ENCODE measurements around the gene UBE2Q2.
"Not testable (repeated sequence)": the region's sequence is repeated elsewhere in the genome, so short reads cannot be mapped to it uniquely, and the experiment has no call there.

UBE2Q2 gene

DNA sequence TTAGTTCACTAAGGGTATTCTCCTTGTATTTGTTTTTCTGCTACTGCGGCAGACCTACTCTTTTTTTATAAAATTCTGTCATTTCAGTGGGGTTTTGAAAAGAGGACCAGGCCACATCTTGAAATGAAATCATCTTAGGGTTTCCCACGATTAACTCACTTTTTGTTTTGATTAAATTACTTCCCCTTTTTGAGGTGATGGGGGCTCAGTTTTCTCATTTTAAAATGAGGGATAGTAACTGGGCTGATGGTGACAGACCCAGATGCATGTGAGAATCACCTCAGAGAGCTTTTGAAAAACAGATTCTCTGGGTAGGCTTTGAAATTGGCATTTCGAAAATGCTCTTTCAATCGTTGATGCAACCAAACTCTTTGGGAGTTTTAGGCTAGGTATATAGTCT, 24.2 kb downstream of the UBE2Q2 start:
- DNase-seq = no peak

DNA sequence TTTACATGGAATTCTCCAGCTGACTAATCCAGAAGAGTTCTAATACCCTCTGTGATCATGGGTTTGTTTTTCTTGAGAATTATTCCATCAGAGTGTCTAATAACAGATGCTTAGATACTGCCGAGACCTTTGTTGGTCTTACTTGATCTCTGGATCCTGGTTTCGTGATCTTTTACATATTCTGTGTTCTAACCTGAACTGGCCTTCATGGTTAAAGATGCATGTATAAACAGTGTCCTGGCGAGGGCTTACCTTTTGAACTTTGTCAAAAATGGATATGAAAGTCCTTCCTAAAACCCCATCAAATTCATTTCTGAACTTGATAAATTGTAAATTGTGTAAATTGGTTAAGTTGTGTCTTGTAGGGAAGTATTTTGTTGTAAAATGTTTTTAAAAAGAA, 24.8 kb downstream of the UBE2Q2 start:
- no peak for DNase-seq

DNA sequence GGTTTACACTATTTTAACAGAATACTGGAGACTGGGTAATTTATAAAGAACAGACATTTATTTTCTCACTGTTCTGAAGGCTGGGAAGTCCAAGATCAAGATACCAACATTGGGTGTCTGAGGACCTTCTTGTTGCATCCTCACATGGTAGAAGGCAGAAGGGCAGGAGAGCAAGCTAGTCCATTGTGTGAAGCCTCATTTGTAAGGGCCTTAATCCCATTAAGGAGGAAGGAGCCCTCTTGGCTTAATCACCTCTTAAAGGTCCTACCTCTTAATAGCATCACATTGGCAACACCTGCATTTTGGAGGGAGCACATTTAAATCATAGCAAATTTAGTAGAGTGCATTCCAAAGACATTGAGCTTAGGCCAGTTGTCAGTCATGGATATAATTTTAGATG, 26.2 kb downstream of the UBE2Q2 start:
- DNase-seq = no peak

DNA sequence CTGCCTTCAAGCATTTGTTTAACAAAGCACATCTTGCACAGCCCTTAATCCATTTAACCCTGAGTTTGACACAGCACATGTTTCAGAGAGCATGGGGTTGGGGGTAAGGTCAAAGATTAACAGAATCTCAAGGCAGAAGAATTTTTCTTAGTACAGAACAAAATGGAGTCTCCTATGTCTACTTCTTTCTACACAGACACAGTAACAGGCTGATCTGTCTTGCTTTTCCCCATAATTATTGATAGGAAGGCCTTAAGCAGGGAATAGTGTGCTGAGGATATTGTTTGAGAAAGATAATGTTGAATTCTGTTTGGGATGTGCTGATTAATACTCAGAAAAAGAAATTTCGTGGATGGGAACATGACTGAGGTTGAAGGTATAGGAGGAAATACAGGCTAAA, 28.3 kb downstream of the UBE2Q2 start:
- DNase-seq = not testable (repeated sequence)

GRCh38 chr15:75872403-75872990, 29.2 kb downstream of the UBE2Q2 start:
- no peak for DNase-seq

GRCh38 chr15:75884041-75884440, 40.8 kb downstream of the UBE2Q2 start:
- no peak for DNase-seq

DNA sequence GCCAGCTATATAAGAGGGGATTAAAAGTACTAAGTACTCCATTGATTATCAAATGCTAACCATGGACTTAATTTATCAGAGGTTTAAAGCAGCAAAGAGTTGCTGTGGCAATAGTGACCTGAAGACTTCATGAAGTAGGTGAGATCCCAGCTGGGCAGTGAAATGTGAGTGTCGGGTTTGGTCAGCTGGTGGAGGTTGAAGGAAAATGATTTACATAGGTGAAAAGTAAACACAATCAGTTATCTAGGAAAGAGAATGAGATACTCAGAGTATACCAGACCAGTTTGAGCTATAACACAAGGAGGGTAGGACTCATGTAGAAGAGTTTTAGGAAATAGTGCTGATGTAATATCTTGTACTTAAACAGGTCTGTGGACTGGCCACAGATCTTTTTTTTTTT, 43.9 kb downstream of the UBE2Q2 start:
- no peak for DNase-seq

GRCh38 chr15:75891895-75892294, 48.6 kb downstream of the UBE2Q2 start:
- peak; percentile 54 to 58 for DNase-seq

DNA sequence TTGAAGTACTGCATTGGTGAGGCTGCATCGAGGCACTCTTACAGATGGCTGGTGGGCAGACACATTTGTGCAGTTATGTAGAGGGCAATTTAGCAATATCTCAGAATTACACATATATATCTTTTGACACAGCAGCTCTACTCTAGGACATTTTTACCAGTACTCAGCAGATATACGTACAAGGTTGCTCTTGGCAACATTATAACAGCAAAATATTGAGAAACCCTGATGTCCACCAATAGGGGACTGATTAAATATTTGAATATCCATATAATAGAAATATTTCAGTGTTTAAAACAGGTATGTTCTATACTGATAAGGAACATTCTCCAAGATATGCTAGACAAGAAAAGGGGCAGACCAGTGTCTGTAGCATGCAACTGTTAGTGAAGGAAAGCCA, 52.5 kb downstream of the UBE2Q2 start:
- no peak for DNase-seq

- no peak for DNase-seq
Observed at GRCh38 chr15:75900577-75900976, 57.3 kb downstream of the UBE2Q2 start.

DNA sequence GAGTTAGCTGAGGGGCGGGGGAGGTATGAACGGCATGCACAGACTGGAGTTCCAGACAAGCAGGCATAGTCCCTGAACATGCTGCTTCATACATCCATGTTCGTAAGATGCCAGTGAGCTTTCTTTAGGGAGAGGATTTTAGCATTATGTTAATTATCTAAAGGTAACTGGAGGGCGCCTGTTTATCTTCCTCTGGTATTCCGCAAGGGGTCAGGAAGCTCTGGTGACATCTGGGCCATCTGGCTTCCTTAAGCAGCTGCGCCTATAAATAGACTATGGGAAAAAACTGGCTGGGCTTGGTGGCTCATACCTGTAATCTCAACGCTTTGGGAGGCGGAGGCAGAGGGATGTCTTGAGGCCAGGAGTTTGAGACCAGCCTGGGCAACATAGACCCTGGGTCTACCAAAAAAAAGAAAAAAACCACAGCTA, 58.9 kb downstream of the UBE2Q2 start:
- peak; percentile 81 to 87 for DNase-seq

- peak; percentile 84 to 86 for DNase-seq
Observed at GRCh38 chr15:75903331-75904239, 60.3 kb downstream of the UBE2Q2 start, which contains the start of gene FBXO22. TSS of gene FBXO22 (plus strand) at chr15:75903878. CDS start at chr15:75903964, 86 bp downstream.

DNA sequence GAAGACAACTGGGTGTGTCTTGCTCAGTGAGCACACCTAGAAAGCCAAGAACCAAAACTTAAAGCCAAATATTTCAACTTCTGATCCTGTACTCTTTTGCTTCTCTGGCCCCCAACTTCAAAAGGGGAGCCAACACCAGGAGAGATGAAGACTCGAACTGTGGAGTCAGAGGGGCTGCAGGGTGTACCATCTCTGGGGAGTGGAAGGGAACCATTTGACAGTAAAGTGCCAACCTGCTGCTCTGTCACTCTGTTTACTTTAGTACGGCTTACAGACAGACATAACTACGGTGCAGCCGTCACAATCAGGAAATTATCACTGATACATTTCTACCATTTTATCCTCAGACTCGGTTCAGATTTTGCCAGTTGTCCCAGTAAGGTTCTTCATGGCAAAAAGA, 62.0 kb downstream of the UBE2Q2 start:
- DNase-seq = no peak

- DNase-seq = not testable (repeated sequence)
Observed at GRCh38 chr15:75910355-75910754, 67.1 kb downstream of the UBE2Q2 start.

DNA sequence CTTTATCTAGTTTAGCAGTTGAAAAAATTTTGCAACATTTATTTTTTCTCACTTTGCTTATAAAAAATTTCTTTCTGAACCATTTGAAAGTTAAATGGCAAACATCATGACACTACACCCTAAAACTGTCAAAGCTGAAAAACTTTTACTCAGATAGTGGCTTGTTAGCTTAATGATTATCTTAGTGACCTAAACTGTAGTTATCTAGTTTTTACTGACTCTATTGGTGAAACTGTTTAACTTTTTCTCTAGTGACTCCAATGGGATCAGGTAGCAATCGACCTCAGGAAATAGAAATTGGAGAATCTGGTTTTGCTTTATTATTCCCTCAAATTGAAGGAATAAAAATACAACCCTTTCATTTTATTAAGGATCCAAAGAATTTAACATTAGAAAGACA, 73.7 kb downstream of the UBE2Q2 start:
- DNase-seq = no peak

GRCh38 chr15:75918135-75918534, 74.9 kb downstream of the UBE2Q2 start:
- no peak for DNase-seq

DNA sequence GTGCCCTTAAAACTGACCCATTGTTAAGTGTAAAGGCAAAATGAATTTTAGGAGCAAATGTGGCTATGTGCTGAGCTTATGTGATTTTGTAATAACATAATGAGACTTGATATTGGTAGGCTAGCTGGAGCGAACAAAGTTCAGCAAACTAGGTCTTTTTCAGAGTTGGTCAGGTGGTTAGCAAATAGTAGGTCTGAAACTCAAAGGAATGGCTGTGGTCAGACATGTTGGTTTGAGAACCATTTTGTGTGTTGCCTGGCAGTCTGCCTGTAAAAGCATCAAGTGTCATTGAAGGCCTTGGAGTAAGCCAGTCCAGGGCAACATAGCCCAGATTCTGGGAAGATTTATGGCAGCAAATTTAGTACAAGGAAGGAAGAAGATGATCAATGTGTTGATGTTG, 76.8 kb downstream of the UBE2Q2 start:
- DNase-seq = no peak

GRCh38 chr15:75921732-75922703, 78.8 kb downstream of the UBE2Q2 start:
- peak; percentile 66 to 77 for DNase-seq

GRCh38 chr15:75923756-75924155, 80.5 kb downstream of the UBE2Q2 start:
- no peak for DNase-seq

- DNase-seq = no peak
Observed at GRCh38 chr15:75924576-75924975, 81.3 kb downstream of the UBE2Q2 start.

GRCh38 chr15:75925440-75925839, 82.2 kb downstream of the UBE2Q2 start:
- DNase-seq = no peak

DNA sequence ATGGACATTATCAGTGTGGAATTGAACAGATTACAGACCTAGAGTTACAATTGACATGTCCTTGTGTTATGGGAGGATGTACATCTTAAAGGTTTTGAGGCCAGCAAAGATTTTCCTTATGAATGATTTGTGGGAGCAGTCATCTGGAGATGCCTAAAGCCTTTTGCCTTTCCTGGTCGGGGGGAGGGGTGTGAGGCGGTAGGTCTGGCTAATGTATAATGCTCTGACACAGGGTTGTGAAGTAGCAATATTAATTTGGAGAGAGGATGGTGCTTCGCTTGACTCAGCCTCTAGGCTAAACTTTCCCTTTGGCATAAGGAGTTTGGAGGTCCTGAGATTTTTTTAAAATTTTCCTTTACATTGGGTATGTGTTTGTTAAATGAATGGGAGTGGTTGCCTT, 83.7 kb downstream of the UBE2Q2 start:
- no peak for DNase-seq

- no peak for DNase-seq
Observed at GRCh38 chr15:75927601-75928000, 84.4 kb downstream of the UBE2Q2 start.
